Common myeloid progenitor, CD34-positive (primary cell): ENCODE results near the gene EFNB2.

ENCODE experiments used
- CTCF ChIA-PET: fragments of 350-600 bp; sonication (Branson Sonifier 250); formaldehyde crosslinking; loops from one replicate; lab custom pipeline; 2021; ENCODE audit warnings: antibody characterized with exemption; lab: Charles Lee
- POLR2A ChIA-PET: fragments of 350-600 bp; sonication (Branson Sonifier 250); formaldehyde crosslinking; loops from one replicate; lab custom pipeline; 2021; ENCODE audit warnings: antibody characterized with exemption; lab: Charles Lee
- DNase-seq, 3 donors: peaks; one replicate each; pipeline versions ENCODE4 v3.0.0 to v3.0.0-alpha.2; 2013
- H3K27ac ChIP-seq, 2 experiments: 1 replicate in 1 of 2; 2 replicates in 1 of 2; pipeline ENCODE4 v1.7.0; 2013; ENCODE audit warnings: inconsistent platforms in 2 of 2, low read length in 2 of 2, mild to moderate bottlenecking in 2 of 2, low read depth in 1 of 2, moderate library complexity in 1 of 2; ENCODE audit not compliant: severe bottlenecking in 2 of 2, insufficient read depth in 1 of 2, poor library complexity in 1 of 2
- H3K27me3 ChIP-seq, 5 experiments: replicated peaks in 2 of 5; 1 replicate in 3 of 5; 2 replicates in 2 of 5; pipeline versions ENCODE4 v1.6.1 to v1.7.0; 2013; ENCODE audit warnings: low read length in 4 of 5, mild to moderate bottlenecking in 2 of 5, moderate library complexity in 2 of 5, inconsistent platforms in 1 of 5; ENCODE audit not compliant: insufficient read depth in 5 of 5, control insufficient read depth in 4 of 5
- H3K36me3 ChIP-seq, 4 experiments: 1 replicate in 2 of 4; 2 replicates in 2 of 4; pipeline versions ENCODE4 v1.6.1 to v1.7.0; 2013; ENCODE audit warnings: low read length in 3 of 4, control low read depth in 1 of 4, mild to moderate bottlenecking in 1 of 4; ENCODE audit not compliant: control insufficient read depth in 4 of 4, insufficient read depth in 4 of 4
- H3K4me1 ChIP-seq, 4 experiments: 1 replicate in 3 of 4; 2 replicates in 1 of 4; pipeline versions ENCODE4 v1.6.1 to v1.7.1; 2013; ENCODE audit warnings: low read length in 3 of 4, mild to moderate bottlenecking in 3 of 4, control low read depth in 1 of 4, inconsistent platforms in 1 of 4, moderate library complexity in 1 of 4; ENCODE audit not compliant: control insufficient read depth in 4 of 4, insufficient read depth in 4 of 4; ENCODE audit errors: control extremely low read depth in 1 of 4
- H3K4me3 ChIP-seq, 7 experiments: 1 replicate in 4 of 7; 2 replicates in 3 of 7; pipeline versions ENCODE4 v1.5.1 to v1.7.0; 2013; ENCODE audit warnings: mild to moderate bottlenecking in 7 of 7, low read length in 6 of 7, moderate library complexity in 6 of 7, inconsistent platforms in 2 of 7, low read depth in 2 of 7, control low read depth in 1 of 7; ENCODE audit not compliant: insufficient read depth in 4 of 7, control insufficient read depth in 1 of 7; ENCODE audit errors: extremely low read depth in 1 of 7
- H3K9me3 ChIP-seq, 5 experiments: 1 replicate in 4 of 5; 2 replicates in 1 of 5; pipeline versions ENCODE4 v1.6.1 to v1.7.1; 2013; ENCODE audit warnings: low read length in 4 of 5, mild to moderate bottlenecking in 2 of 5, inconsistent platforms in 1 of 5, low read depth in 1 of 5, moderate library complexity in 1 of 5; ENCODE audit not compliant: control insufficient read depth in 4 of 5, insufficient read depth in 2 of 5; ENCODE audit errors: control extremely low read depth in 1 of 5
- WGBS: methylation state at CpG from one replicate; pipeline ENCODE4 v1.1.5; 2013; ENCODE audit not compliant: insufficient coverage; 5-methylcytosine and 5-hydroxymethylcytosine counted together

Gene EFNB2

GRCh38 chr13:106530980-106531481 is 4.4 kb downstream of the EFNB2 start:
- peaks cover 1 to 33% (median 28%) of the 10 kb centered on the region in 4 experiments for H3K4me1 ChIP-seq
- no peak for DNase-seq
- WGBS = 93% methylated on average over 5 of the region's 8 CpGs
- ChIA-PET CTCF (interaction anchor here (0.7 to 1.3 kb wide), 3 partner anchors 16 to 102 kb away, joined by 3 to 4 read pairs (median 3); no protein-coding TSS in a partner anchor), POLR2A (no interaction called here)
- H3K36me3 ChIP-seq = no peaks in the 10 kb centered on the region
- H3K27ac ChIP-seq = no peak overlapping the region
- H3K9me3 ChIP-seq = no peaks in the 10 kb centered on the region
- H3K4me3 ChIP-seq = no peak overlapping the region
- peaks cover 3 to 49% (median 39%) of the 10 kb centered on the region in 5 experiments for H3K27me3 ChIP-seq

- POLR2A ChIA-PET = no interaction called here
- CTCF ChIA-PET = interaction anchor here (0.7 to 1.3 kb wide), 2 partner anchors 15 to 102 kb away, joined by 3 to 4 read pairs; no protein-coding TSS in a partner anchor
Measured at GRCh38 chr13:106530171-106530851, 5.2 kb downstream of the EFNB2 start.

GRCh38 chr13:106529415-106530170 is 5.9 kb downstream of the EFNB2 start:
- Histone ChIP-seq H3K9me3 (no peaks in the 10 kb centered on the region), H3K36me3 (no peaks in the 10 kb centered on the region), H3K4me3 (no peak overlapping the region), H3K4me1 (peaks cover 1 to 21% (median 18%) of the 10 kb centered on the region in 4 experiments), H3K27ac (no peak overlapping the region), H3K27me3 (peaks cover 3 to 45% (median 38%) of the 10 kb centered on the region in 5 experiments)
- DNase-seq = no peak
- ChIA-PET CTCF (interaction anchor here (0.6 to 1.5 kb wide), 3 partner anchors 8 to 908 kb away, joined by 3 to 5 read pairs (median 3); no protein-coding TSS in a partner anchor), POLR2A (no interaction called here)
- 100% methylated on average over 3 of the region's 8 CpGs for WGBS

More at GRCh38 chr13:106530171-106530851, 5.2 kb downstream of the EFNB2 start:
- H3K36me3 ChIP-seq = no peaks in the 10 kb centered on the region
- H3K4me1 ChIP-seq = peaks cover 1 to 28% (median 23%) of the 10 kb centered on the region in 4 experiments
- WGBS = 86% methylated on average over 8 of the region's 11 CpGs
- peaks cover 3 to 49% (median 39%) of the 10 kb centered on the region in 5 experiments for H3K27me3 ChIP-seq
- no peak overlapping the region for H3K4me3 ChIP-seq
- H3K27ac ChIP-seq = no peak overlapping the region
- H3K9me3 ChIP-seq = no peaks in the 10 kb centered on the region
- DNase-seq = no peak

- H3K4me1 ChIP-seq = peaks cover 1 to 14% (median 12%) of the 10 kb centered on the region in 4 experiments
- 100% methylated on average over 5 of the region's 7 CpGs for WGBS
Measured at GRCh38 chr13:106528718-106529414, 6.6 kb downstream of the EFNB2 start.

GRCh38 chr13:106527826-106528225 is 7.6 kb downstream of the EFNB2 start:
- ChIA-PET POLR2A (no interaction called here), CTCF (interaction anchor here (1.1 to 1.5 kb wide), 2 partner anchors 10 to 20 kb away, joined by 3 read pairs; no protein-coding TSS in a partner anchor)
- Histone ChIP-seq H3K27ac (no peak overlapping the region), H3K27me3 (peaks cover 3 to 34% (median 25%) of the 10 kb centered on the region in 5 experiments), H3K9me3 (no peaks in the 10 kb centered on the region), H3K4me3 (no peak overlapping the region), H3K4me1 (peaks cover 1 to 9% (median 4%) of the 10 kb centered on the region in 4 experiments), H3K36me3 (no peaks in the 10 kb centered on the region)
- WGBS = 72% methylated on average over 2 of the region's 2 CpGs
- DNase-seq = no peak

More at GRCh38 chr13:106528718-106529414, 6.6 kb downstream of the EFNB2 start:
- ChIA-PET CTCF (interaction anchor here (0.6 to 1.5 kb wide), 3 partner anchors 8 to 908 kb away, joined by 3 to 5 read pairs (median 3); no protein-coding TSS in a partner anchor), POLR2A (no interaction called here)
- H3K36me3 ChIP-seq = no peaks in the 10 kb centered on the region
- H3K27ac ChIP-seq = no peak overlapping the region
- no peak overlapping the region for H3K4me3 ChIP-seq
- no peak for DNase-seq
- no peaks in the 10 kb centered on the region for H3K9me3 ChIP-seq
- H3K27me3 ChIP-seq = peaks cover 3 to 38% (median 31%) of the 10 kb centered on the region in 5 experiments

GRCh38 chr13:106527445-106527801 is 8.0 kb downstream of the EFNB2 start:
- no CpG with 5 or more reads among the region's 1 CpG for WGBS
- CTCF ChIA-PET = interaction anchor here (1.1 kb wide), 1 partner anchor 20 kb away, joined by 3 read pairs; no protein-coding TSS in a partner anchor
- POLR2A ChIA-PET = no interaction called here
- Histone ChIP-seq H3K27ac (no peak overlapping the region), H3K9me3 (no peaks in the 10 kb centered on the region), H3K4me1 (peaks cover 0 to 5% (median under 1%) of the 10 kb centered on the region in 4 experiments), H3K27me3 (peaks cover 3 to 33% (median 21%) of the 10 kb centered on the region in 5 experiments), H3K36me3 (no peaks in the 10 kb centered on the region), H3K4me3 (no peak overlapping the region)
- DNase-seq = no peak
